Liver (tissue), 3 donors: Measurements from ENCODE around the gene ENOX1.

Experiments used
- ATF3 ChIP-seq: IDR thresholded peaks from 2 replicates; pipeline ENCODE4 v1.6.1; 2016; ENCODE audit warnings: antibody characterized with exemption
- CTCF ChIP-seq: fragments of 150-350 bp; IDR thresholded peaks from 2 replicates; pipeline ENCODE4 v1.5.1; 2017; ENCODE audit warnings: improper control_type of control experiment, low read depth, low read length; ENCODE audit not compliant: missing input control
- EGR1 ChIP-seq, 2 donors: IDR thresholded peaks; 2 replicates each; pipeline ENCODE4 v1.6.1; 2016 to 2018; ENCODE audit warnings: antibody characterized with exemption in 2 of 2, low read depth in 2 of 2
- JUND ChIP-seq, 2 donors: IDR thresholded peaks; 2 replicates each; pipeline ENCODE4 v1.6.1; 2016; ENCODE audit warnings: antibody characterized with exemption in 2 of 2
- MAX ChIP-seq: IDR thresholded peaks from 2 replicates; pipeline ENCODE4 v1.6.1; 2016; ENCODE audit warnings: antibody characterized with exemption
- REST ChIP-seq: IDR thresholded peaks from 2 replicates; pipeline ENCODE4 v1.6.1; 2016; ENCODE audit warnings: antibody characterized with exemption, mild to moderate bottlenecking
- RXRA ChIP-seq, 2 donors: IDR thresholded peaks; 2 replicates each; pipeline ENCODE4 v1.6.1; 2017 to 2018; ENCODE audit warnings: antibody characterized with exemption in 2 of 2, mild to moderate bottlenecking in 1 of 2
- SP1 ChIP-seq: IDR thresholded peaks from 2 replicates; pipeline ENCODE4 v1.6.1; 2018; ENCODE audit warnings: antibody characterized with exemption, mild to moderate bottlenecking
- YY1 ChIP-seq: IDR thresholded peaks from 2 replicates; pipeline ENCODE4 v1.6.1; 2016; ENCODE audit warnings: antibody characterized with exemption, mild to moderate bottlenecking
- ZBTB33 ChIP-seq: IDR thresholded peaks from 2 replicates; pipeline ENCODE4 v1.6.1; 2016; ENCODE audit warnings: antibody characterized with exemption
- donor health status: healthy.
- donor health status: healthy.

GRCh38 chr13:43348397-43348796 is 438.4 kb downstream of the ENOX1 start:
- TF ChIP-seq CTCF (no peak), JUND (IDR thresholded peaks at IDR 0.05) (no peak), REST (no peak), ATF3 (no peak), RXRA (IDR thresholded peaks at IDR 0.05) (no peak), YY1 (no peak), SP1 (no peak), EGR1 (IDR thresholded peaks at IDR 0.05; ENCODE audit: low read depth in 2 of 2) (no peak), MAX (no peak), ZBTB33 (no peak)
